GM12873 (cell line): Measurements from ENCODE around the gene KIAA1217.

Experiments used
- CTCF ChIP-seq: IDR thresholded peaks from 2 replicates; pipeline ENCODE4 v1.5.1; 2012; ENCODE audit warnings: low read depth, mild to moderate bottlenecking, moderate library complexity, low read length, control low read depth; ENCODE audit not compliant: insufficient read depth; ENCODE audit errors: missing control alignments

Gene KIAA1217

GRCh38 chr10:24456322-24456721 is 247.4 kb downstream of the KIAA1217 start:
- no peak for TF ChIP-seq CTCF

GRCh38 chr10:24457661-24458318 is 248.9 kb downstream of the KIAA1217 start:
- no peak for TF ChIP-seq CTCF

GRCh38 chr10:24459836-24460235 is 250.9 kb downstream of the KIAA1217 start:
- no peak for TF ChIP-seq CTCF

- no peak for TF ChIP-seq CTCF
Measured at GRCh38 chr10:24462291-24462813, 253.4 kb downstream of the KIAA1217 start.

- no peak for TF ChIP-seq CTCF
Measured at GRCh38 chr10:24462889-24463552, 254.1 kb downstream of the KIAA1217 start.

GRCh38 chr10:24463611-24464426 is 254.9 kb downstream of the KIAA1217 start:
- no peak for TF ChIP-seq CTCF

- TF ChIP-seq CTCF, result no peak
Measured at GRCh38 chr10:24465124-24465874, 256.4 kb downstream of the KIAA1217 start.
